Heart right ventricle (tissue), 16 donors: ENCODE results near the gene PPM1H. TPM values are rescaled to one million over a fixed set of nuclear protein-coding genes. Genes with fewer than 3 reads are reported as not detected.

ENCODE experiments used
- ATAC-seq, 8 donors: fragments of 200-7000 bp; cut with Tn5 transposase; one replicate each; pipeline ENCODE4 v1.9.1; 2020; ENCODE audit warnings: mild to moderate bottlenecking in 8 of 8, moderate library complexity in 8 of 8, moderate number of reproducible peaks in 1 of 8
- DNase-seq, 2 donors: peaks; one replicate each; pipeline ENCODE4 v3.0.0-alpha.2; 2020
- H3K27ac ChIP-seq, 10 donors: fragments of 200-600 bp; sonication (generic) in 2 of 10; one replicate each; pipeline versions ENCODE4 v1.5.0 to v1.8.0; 2020 to 2022; ENCODE audit warnings: mild to moderate bottlenecking in 3 of 10
- H3K27me3 ChIP-seq, 7 donors: fragments of 200-600 bp; one replicate each; pipeline ENCODE4 v1.8.0; 2021 to 2022; ENCODE audit warnings: mild to moderate bottlenecking in 2 of 7
- H3K36me3 ChIP-seq, 9 donors: fragments of 200-600 bp; sonication (generic) in 1 of 9; one replicate each; pipeline versions ENCODE4 v1.5.0 to v1.8.0; 2020 to 2022; ENCODE audit warnings: mild to moderate bottlenecking in 2 of 9
- H3K4me1 ChIP-seq, 9 donors: fragments of 200-600 bp; sonication (generic) in 1 of 9; one replicate each; pipeline versions ENCODE4 v1.5.0 to v1.8.0; 2020 to 2022; ENCODE audit warnings: mild to moderate bottlenecking in 4 of 9
- H3K4me3 ChIP-seq, 10 donors: fragments of 200-600 bp; sonication (generic) in 2 of 10; one replicate each; pipeline versions ENCODE4 v1.5.0 to v1.8.0; 2020 to 2022; ENCODE audit warnings: mild to moderate bottlenecking in 7 of 10, moderate library complexity in 2 of 10
- H3K9me3 ChIP-seq, 11 donors: fragments of 200-600 bp in 10 of 11; sonication (generic) in 2 of 11; one replicate each; pipeline versions ENCODE4 v1.5.0 to v1.8.0; 2013 to 2022; ENCODE audit warnings: mild to moderate bottlenecking in 2 of 11, control low read depth in 1 of 11, moderate library complexity in 1 of 11
- WGBS, 2 donors: extraction: QIAGEN DNeasy Blood & Tissue Kit; methylation state at CpG; one replicate each; pipeline ENCODE4 v1.1.7; 2013; ENCODE audit warnings: inconsistent platforms in 1 of 2; 5-methylcytosine and 5-hydroxymethylcytosine counted together
- intact Hi-C, 10 donors: fragments of 100-400 bp; cut with DNase I; formaldehyde crosslinking; loops; one replicate each; pipeline versions ENCODE4 v1.11.1 to v1.14.2; 2022
- polyA plus RNA-seq, 2 donors: library from polyadenylated mRNA; stranded (reverse); fragments of 200-250 nt; gene quantifications; one replicate each; pipeline ENCODE4 v1.2.3, GENCODE V29; 2013
- total RNA-seq, 10 donors: library from RNA; stranded (reverse); fragmentation: NEBNext Ultra II Directional in 3 of 10; extraction: Animal tissue kit (Norgen Biotek cat#: 25700) in 3 of 10; gene quantifications; one replicate each; pipeline versions ENCODE4 v1.2.1 to v1.2.4, GENCODE V29; 2021 to 2023
- TF ChIP-seq, protein P1 (sequence below), 9 donors: fragments of 200-600 bp; sonication (generic) in 2 of 9; IDR thresholded peaks; one replicate each; pipeline versions ENCODE4 v1.5.0 to v1.8.0; 2021 to 2022; ENCODE audit warnings: antibody characterized with exemption in 9 of 9, mild to moderate bottlenecking in 5 of 9, moderate library complexity in 1 of 9
- donor health status: Arrhythmogenic right ventricular cardiomyopathy.
- donor health status: ischemic (EF 13 %, LVEDD 7.1; RV severe dilation, severe dysfunction).
- donor health status: healthy with polysubstance abuse.
- donor health status: DM: no; HTN: yes; CAD: no.
- donor health status: DM: no; HTN: no; CAD: no.
- donor health status: ischemic (EF 25% LVEDD 6.9; RV normal size, moderate dysfunction).
- donor health status: ischemic (EF 25% LVEDD 5.7; RV mildly dilated, moderate dysfunction).
- donor health status: healthy.
- donor health status: DM: yes; HTN: yes; CAD: no.
- donor health status: Ischemic cardiomyopathy.
- donor health status: ischemic (EF 35%, LVEDD 5.7; RV mildly dilated, moderate dysfunction).
- donor health status: nonischemic (EF 11% LVEDD 7.7; RV severe dilation, severe dysfunction).
- donor health status: DM: yes; HTN: yes; CAD: no.
- donor health status: PGD.
- donor health status: ischemic (EF 29% LVEDD 5.4; RV normal size, mild dysfunction).
- donor health status: nonischemic (EF 23%, LVEDD 6.1; RV moderate dilation, normal function).

Gene PPM1H
- total and polyA plus RNA-seq, 12 donors = 0.62 to 7.1 (median 5.3) TPM

DNA sequence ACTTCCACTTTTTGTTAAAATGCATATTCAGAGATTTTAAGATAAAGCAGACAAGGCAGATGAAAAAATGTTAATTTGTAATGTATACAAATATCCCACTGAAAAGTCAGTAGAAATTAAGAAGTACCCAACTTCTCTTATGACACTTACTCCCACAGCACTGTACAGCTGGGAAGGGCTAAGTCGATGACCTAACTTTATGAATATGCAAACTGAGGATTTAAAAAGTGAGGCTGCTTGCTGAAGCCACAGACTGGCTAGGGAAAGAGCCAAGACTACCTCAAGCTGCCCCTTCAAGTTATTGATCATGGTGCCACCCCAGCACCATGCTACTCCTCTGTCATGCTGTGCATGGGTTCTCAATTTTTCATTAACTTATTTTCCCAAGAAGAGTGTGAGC, 17.0 kb downstream of the PPM1H start:
- ATAC-seq (no peak), DNase-seq (no peak)
- H3K27me3 ChIP-seq = no peaks in the 10 kb centered on the region
- H3K4me3 ChIP-seq = no peak overlapping the region
- TF ChIP-seq, protein P1, sequence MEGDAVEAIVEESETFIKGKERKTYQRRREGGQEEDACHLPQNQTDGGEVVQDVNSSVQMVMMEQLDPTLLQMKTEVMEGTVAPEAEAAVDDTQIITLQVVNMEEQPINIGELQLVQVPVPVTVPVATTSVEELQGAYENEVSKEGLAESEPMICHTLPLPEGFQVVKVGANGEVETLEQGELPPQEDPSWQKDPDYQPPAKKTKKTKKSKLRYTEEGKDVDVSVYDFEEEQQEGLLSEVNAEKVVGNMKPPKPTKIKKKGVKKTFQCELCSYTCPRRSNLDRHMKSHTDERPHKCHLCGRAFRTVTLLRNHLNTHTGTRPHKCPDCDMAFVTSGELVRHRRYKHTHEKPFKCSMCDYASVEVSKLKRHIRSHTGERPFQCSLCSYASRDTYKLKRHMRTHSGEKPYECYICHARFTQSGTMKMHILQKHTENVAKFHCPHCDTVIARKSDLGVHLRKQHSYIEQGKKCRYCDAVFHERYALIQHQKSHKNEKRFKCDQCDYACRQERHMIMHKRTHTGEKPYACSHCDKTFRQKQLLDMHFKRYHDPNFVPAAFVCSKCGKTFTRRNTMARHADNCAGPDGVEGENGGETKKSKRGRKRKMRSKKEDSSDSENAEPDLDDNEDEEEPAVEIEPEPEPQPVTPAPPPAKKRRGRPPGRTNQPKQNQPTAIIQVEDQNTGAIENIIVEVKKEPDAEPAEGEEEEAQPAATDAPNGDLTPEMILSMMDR (IDR thresholded peaks at IDR 0.05) = no peak
- H3K36me3 ChIP-seq = no peaks in the 10 kb centered on the region
- intact Hi-C loops = no loop called here
- H3K27ac ChIP-seq = no peak overlapping the region
- no peaks in the 10 kb centered on the region for H3K9me3 ChIP-seq
- peaks cover 0 to 47% (median 15%) of the 10 kb centered on the region in 9 donors for H3K4me1 ChIP-seq
- WGBS, 2 donors = 48 to 55% methylated on average over 1 of the region's 1 CpG

DNA sequence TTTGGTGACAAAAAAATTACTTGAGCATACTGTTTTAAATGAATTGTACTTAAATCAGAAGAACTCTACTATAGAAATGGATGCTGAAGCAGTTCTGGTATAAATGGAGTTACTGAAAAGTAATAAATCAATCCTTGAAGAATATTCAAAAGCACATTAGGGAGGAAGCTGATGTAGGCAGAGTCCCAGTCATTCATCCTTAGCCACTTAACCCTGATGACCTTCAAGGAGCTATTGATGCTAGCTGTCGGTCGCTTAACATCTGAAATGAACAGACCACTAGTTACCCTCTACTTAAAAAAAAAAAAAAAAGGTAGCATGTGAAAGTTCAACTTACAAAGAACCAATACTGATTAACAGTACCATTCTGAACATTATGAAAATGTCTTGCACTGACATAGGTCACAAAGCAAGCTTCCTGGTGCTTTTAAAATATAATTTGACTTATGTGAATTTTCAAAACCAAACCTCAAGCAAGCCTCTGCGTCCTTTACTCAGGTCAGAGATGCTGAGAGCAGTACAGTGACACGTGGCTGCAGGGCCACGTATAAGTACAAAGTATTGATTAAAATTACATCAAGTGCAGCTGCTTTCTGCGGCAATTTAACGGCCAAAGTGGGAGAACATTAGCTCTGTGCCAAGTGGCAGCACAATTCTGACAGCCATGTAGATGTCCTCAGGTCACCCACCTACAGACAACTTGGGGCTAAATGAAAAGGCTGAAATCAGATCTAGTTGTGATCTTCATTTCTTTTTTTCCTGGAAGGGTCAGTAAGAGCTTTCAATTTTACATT, 18.1 kb downstream of the PPM1H start:
- H3K9me3 ChIP-seq = no peaks in the 10 kb centered on the region
- TF ChIP-seq, protein P1 (IDR thresholded peaks at IDR 0.05) = no peak
- no peak for DNase-seq
- intact Hi-C loops = no loop called here
- H3K36me3 ChIP-seq = no peaks in the 10 kb centered on the region
- WGBS, 2 donors = 64 to 76% methylated on average over 7 of the region's 7 CpGs
- no peak for ATAC-seq
- no peak overlapping the region for H3K4me3 ChIP-seq
- H3K27me3 ChIP-seq = no peaks in the 10 kb centered on the region
- H3K4me1 ChIP-seq = peaks cover 0 to 47% (median 15%) of the 10 kb centered on the region in 9 donors
- H3K27ac ChIP-seq = no peak overlapping the region

DNA sequence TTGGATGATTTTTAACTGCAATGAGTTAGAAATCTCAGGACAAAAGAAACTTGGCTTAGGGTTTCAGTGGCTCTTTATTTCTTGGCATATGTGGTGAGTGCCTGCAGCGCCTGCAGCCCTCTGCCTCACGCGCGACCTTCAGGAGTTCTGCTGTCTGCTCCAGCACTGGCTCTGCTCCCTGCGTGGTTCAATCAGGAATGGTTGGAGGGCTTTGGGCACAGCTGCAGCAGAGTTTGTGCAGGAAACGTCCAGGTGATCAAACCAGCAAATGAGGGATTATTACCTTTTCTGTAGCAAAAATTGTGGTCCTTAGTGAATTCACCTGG, 19.8 kb downstream of the PPM1H start:
- H3K27ac ChIP-seq = peak overlapping the region in 1 of 10 donors; percentile 3
- H3K36me3 ChIP-seq = no peaks in the 10 kb centered on the region
- WGBS, 2 donors = 50 to 61% methylated on average over 6 of the region's 6 CpGs
- no peak overlapping the region for H3K4me3 ChIP-seq
- intact Hi-C loops = no loop called here
- DNase-seq (peak; percentile 14 to 39), ATAC-seq (peak in 5 of 8 donors; percentile 66 to 85 (median 70))
- TF ChIP-seq, protein P1 (IDR thresholded peaks at IDR 0.05) = no peak
- peaks cover 0 to 47% (median 15%) of the 10 kb centered on the region in 9 donors for H3K4me1 ChIP-seq
- H3K9me3 ChIP-seq = no peaks in the 10 kb centered on the region
- no peaks in the 10 kb centered on the region for H3K27me3 ChIP-seq

DNA sequence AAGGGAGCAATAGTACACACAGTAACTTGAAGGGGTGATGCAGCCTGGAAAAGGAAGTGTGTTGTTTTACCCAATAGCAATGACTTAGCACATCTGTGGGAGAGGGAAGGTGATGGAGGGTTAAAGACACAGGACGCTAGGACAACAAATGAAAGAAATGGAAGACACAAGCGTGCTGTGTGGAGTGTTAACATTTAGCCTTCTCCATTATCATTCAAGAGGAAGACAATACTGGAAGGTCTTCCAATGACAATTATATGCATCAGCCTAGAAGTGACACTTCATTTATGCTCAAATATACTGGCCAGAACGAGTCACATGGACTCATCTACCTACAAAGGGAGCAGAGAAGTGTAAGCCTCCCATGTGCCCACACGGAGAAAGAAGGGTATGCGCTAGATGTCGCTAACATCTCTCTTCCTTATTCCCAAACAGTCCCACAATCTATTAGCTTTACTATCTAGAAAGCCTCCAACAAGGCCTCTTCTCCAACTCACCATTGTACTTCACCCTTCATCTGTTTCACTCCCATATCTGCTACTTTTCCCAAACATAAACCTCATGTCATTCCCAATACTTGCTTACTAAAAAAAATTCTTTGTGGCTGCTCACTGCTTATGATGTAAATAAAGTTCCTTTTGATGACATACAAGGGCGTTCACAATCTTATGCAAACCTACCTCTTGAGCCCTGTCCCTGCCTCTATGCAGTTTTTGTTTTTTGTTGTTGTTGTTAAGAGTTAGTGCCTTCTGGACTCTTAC, 20.3 kb downstream of the PPM1H start:
- H3K9me3 ChIP-seq = no peaks in the 10 kb centered on the region
- peaks cover 0 to 42% (median 14%) of the 10 kb centered on the region in 9 donors for H3K4me1 ChIP-seq
- TF ChIP-seq, protein P1 (IDR thresholded peaks at IDR 0.05) = no peak
- no peaks in the 10 kb centered on the region for H3K36me3 ChIP-seq
- peak in 3 of 8 donors; percentile 10 to 36 (median 16) for ATAC-seq
- DNase-seq = no peak
- WGBS, 2 donors = 85 to 88% methylated on average over 7 of the region's 7 CpGs
- intact Hi-C loops = no loop called here
- no peaks in the 10 kb centered on the region for H3K27me3 ChIP-seq
- no peak overlapping the region for H3K4me3 ChIP-seq
- peak overlapping the region in 1 of 10 donors; percentile 3 for H3K27ac ChIP-seq
